A673 (cell line): Measurements from ENCODE around the gene CSN3.
"Not testable (repeated sequence)": the region's sequence is repeated elsewhere in the genome, so short reads cannot be mapped to it uniquely, and the experiment has no call there.

Experiments
- CTCF ChIP-seq: fragments of 300-800, 200-600 bp; sonication (generic); conservative IDR thresholded peaks from 2 replicates; pipeline ENCODE4 v1.5.1; 2017; ENCODE audit warnings: low read depth, mild to moderate bottlenecking, antibody characterized with exemption, low read length, moderate library complexity, mixed read lengths
- EZH2 ChIP-seq: fragments of 200-600 bp; sonication (generic); IDR thresholded peaks from 2 replicates; pipeline ENCODE4 v1.6.1; 2017; ENCODE audit warnings: borderline replicate concordance, low read depth, mild to moderate bottlenecking, mixed read lengths, antibody characterized with exemption, low read length; ENCODE audit not compliant: poor library complexity, severe bottlenecking

- not testable (repeated sequence) for TF ChIP-seq CTCF, EZH2
These were observed 26.3 kb upstream of the CSN3 start for GRCh38 chr4:70216109-70216508.
